Measurements from ENCODE around the gene PARP9. TPM values are rescaled to one million over a fixed set of nuclear protein-coding genes. Genes with fewer than 3 reads are reported as not detected.

PARP9 gene
- total and polyA plus RNA-seq, 2 donors (not counting 1 experiment from before 2014, with no cell fraction given), result 19.6 to 31.2 TPM

DNA sequence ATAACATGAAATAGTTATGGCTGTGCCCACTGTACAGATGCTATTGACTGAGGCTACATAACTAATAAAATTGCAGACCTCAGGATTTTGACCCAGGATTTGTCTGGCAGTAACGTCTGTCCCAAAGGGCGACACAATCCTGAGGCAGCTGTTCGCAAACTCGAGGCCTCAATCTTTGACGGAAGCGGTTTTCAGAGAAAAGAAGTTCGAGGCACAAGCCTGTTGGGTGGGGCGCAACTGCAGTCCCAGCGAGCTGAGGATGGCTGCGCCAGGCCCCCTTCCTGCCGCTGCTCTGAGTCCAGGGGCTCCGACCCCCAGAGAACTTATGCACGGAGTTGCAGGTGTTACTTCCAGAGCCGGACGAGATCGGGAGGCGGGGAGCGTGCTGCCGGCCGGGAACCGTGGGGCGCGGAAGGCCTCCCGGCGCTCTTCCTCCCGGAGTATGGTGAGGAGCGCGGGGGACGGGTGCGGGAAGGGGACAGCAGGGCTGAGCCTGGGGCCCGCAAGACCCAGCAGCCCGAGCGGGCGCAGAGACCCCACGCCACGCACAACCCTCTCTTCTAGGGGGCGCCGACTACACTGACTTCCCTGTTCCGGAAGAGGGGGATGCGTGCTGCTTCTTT, 13.4 kb upstream of the PARP9 start, which contains the start of gene PARP15:
TSS of gene PARP15 (plus strand) at position 242 of the 623 bp plus-strand sequence. CDS start at position 260, 18 bp downstream.
- Histone ChIP-seq H3K4me2 (replicated peaks; ENCODE audit: low read depth, low read length, poor library complexity, severe bottlenecking) (peak within 1 kb of the TSS; percentile 79), H2AFZ (ENCODE audit: insufficient read depth, low read depth, low read length, poor library complexity, severe bottlenecking) (peak within 1 kb of the TSS; percentile 85), H3K9ac (ENCODE audit: low read length) (peak within 1 kb of the TSS; percentile 96), H3K27ac (ENCODE audit: low read length in 2 of 2) (peak within 1 kb of the TSS; percentile 95 to 97), H3K4me1 (ENCODE audit: control insufficient read depth in 2 of 2, insufficient read depth in 2 of 2, low read length in 2 of 2) (peaks cover 50 to 63% of the 10 kb centered on the region in 2 donors), H3K4me3 (ENCODE audit: control extremely low read depth in 1 of 5, extremely low read depth in 1 of 5, insufficient read depth in 1 of 5, low read depth in 2 of 5, low read length in 4 of 5) (peak within 1 kb of the TSS; percentile 53 to 91 (median 88)), H3K27me3 (replicated peaks in 1 of 4; ENCODE audit: control extremely low read depth in 1 of 4, control insufficient read depth in 3 of 4, insufficient read depth in 4 of 4, low read length in 3 of 4) (no peaks in the 10 kb centered on the region), H3K9me3 (ENCODE audit: control extremely low read depth in 1 of 3, control insufficient read depth in 2 of 3, insufficient read depth in 1 of 3, low read length in 2 of 3) (peaks cover 3 to 15% (median 10%) of the 10 kb centered on the region in 3 donors), H3K79me2 (ENCODE audit: control insufficient read depth, insufficient read depth, low read length) (peaks cover 83% of the 10 kb centered on the region), H4K20me1 (ENCODE audit: control insufficient read depth, insufficient read depth, low read length, poor library complexity, severe bottlenecking) (no peaks in the 10 kb centered on the region), H3K36me3 (replicated peaks in 1 of 2; ENCODE audit: control extremely low read depth in 1 of 2, control insufficient read depth in 1 of 2, extremely low read depth in 1 of 2, insufficient read depth in 2 of 2, low read length in 1 of 2) (peaks cover 4 to 15% of the 10 kb centered on the region in 2 experiments)
- ChIA-PET CTCF (interaction anchor here (1.1 to 5.9 kb wide), 4 partner anchors 10 to 102 kb away, joined by 3 to 34 read pairs (median 16); partner anchors contain the start of genes DTX3L, PARP14 and PARP9), POLR2A (interaction anchor here (0.8 to 2.8 kb wide), 6 partner anchors 13 to 216 kb away, joined by 3 to 15 read pairs (median 4); partner anchors contain the start of genes DTX3L, HSPBAP1, PARP14 and PARP9)
- TF ChIP-seq, protein P1, sequence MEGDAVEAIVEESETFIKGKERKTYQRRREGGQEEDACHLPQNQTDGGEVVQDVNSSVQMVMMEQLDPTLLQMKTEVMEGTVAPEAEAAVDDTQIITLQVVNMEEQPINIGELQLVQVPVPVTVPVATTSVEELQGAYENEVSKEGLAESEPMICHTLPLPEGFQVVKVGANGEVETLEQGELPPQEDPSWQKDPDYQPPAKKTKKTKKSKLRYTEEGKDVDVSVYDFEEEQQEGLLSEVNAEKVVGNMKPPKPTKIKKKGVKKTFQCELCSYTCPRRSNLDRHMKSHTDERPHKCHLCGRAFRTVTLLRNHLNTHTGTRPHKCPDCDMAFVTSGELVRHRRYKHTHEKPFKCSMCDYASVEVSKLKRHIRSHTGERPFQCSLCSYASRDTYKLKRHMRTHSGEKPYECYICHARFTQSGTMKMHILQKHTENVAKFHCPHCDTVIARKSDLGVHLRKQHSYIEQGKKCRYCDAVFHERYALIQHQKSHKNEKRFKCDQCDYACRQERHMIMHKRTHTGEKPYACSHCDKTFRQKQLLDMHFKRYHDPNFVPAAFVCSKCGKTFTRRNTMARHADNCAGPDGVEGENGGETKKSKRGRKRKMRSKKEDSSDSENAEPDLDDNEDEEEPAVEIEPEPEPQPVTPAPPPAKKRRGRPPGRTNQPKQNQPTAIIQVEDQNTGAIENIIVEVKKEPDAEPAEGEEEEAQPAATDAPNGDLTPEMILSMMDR (IDR thresholded peaks at IDR 0.05), result no peak
- no peak for TF ChIP-seq EZH2 (IDR thresholded peaks at IDR 0.05; ENCODE audit: borderline replicate concordance, insufficient read depth, low read depth, low read length, poor library complexity, severe bottlenecking)
- ATAC-seq (ENCODE audit: low read depth) (no peak), DNase-seq (peak; percentile 68)
- Mint-ChIP-seq H3K27me3 (no peaks in the 10 kb centered on the region), H3K9me3 (ENCODE audit: insufficient read depth) (no peaks in the 10 kb centered on the region), H3K4me3 (peak within 1 kb of the TSS; percentile 100), H3K4me1 (peaks cover 76% of the 10 kb centered on the region), H3K27ac (peak within 1 kb of the TSS; percentile 100)
- intact Hi-C loops (cut with micrococcal nuclease), result loop anchor here (2.0 to 5.0 kb wide), 2 partner anchors 63 to 575 kb away; partner anchors contain the start of gene KPNA1
- WGBS (ENCODE audit: insufficient coverage), result under 1% methylated on average over 36 of the region's 40 CpGs

Measured in B cell (primary cell).